MM.1S (cell line): ENCODE data around the gene TMEM204.

Experiments
- DNase-seq: peaks from one replicate; pipeline ENCODE4 v3.0.0-alpha.2; 2015
- H2AFZ ChIP-seq: fragments of 300-600 bp; sonication (generic); 2 replicates; pipeline ENCODE4 v1.6.0; 2016; ENCODE audit warnings: antibody characterized with exemption, low read length
- H3F3A ChIP-seq: fragments of 300-600 bp; sonication (generic); 2 replicates; pipeline ENCODE4 v1.6.1; 2016; ENCODE audit warnings: mild to moderate bottlenecking, antibody characterized with exemption, low read length, moderate library complexity, mixed read lengths; ENCODE audit not compliant: insufficient read depth
- H3K27ac ChIP-seq: fragments of 300-600 bp; sonication (generic); 2 replicates; pipeline ENCODE4 v1.5.1; 2016; ENCODE audit warnings: mild to moderate bottlenecking, low read length
- H3K27me3 ChIP-seq: fragments of 300-600 bp; sonication (generic); replicated peaks from 2 replicates; pipeline ENCODE4 v1.6.0; 2016; ENCODE audit warnings: low read length; ENCODE audit not compliant: insufficient read depth
- H3K36me3 ChIP-seq: fragments of 300-600 bp; sonication (generic); replicated peaks from 2 replicates; pipeline ENCODE4 v1.6.1; 2016; ENCODE audit warnings: mild to moderate bottlenecking, low read length, mixed read lengths; ENCODE audit not compliant: insufficient read depth
- H3K4me1 ChIP-seq: fragments of 300-600 bp; sonication (generic); 2 replicates; pipeline ENCODE4 v1.6.1; 2016; ENCODE audit warnings: low read length, mixed read lengths
- H3K4me2 ChIP-seq: fragments of 300-600 bp; sonication (generic); 2 replicates; pipeline ENCODE4 v1.6.0; 2016; ENCODE audit warnings: low read depth, low read length
- H3K4me3 ChIP-seq: fragments of 300-600 bp; sonication (generic); 2 replicates; pipeline ENCODE4 v1.5.1; 2016; ENCODE audit warnings: low read length, mixed read lengths
- H3K79me2 ChIP-seq: fragments of 300-600 bp; sonication (generic); 2 replicates; pipeline ENCODE4 v1.6.1; 2016; ENCODE audit warnings: mixed run types, low read length, mixed read lengths
- H3K9ac ChIP-seq: fragments of 300-600 bp; sonication (generic); 2 replicates; pipeline ENCODE4 v1.6.1; 2016; ENCODE audit warnings: low read length, mixed read lengths
- H3K9me2 ChIP-seq: fragments of 300-600 bp; sonication (generic); replicated peaks from 2 replicates; pipeline ENCODE4 v1.6.1; 2016; ENCODE audit warnings: mild to moderate bottlenecking, low read length, mixed read lengths; ENCODE audit not compliant: insufficient read depth
- H3K9me3 ChIP-seq: fragments of 300-600 bp; sonication (generic); replicated peaks from 2 replicates; pipeline ENCODE4 v1.6.1; 2016; ENCODE audit warnings: mild to moderate bottlenecking, low read length, mixed read lengths; ENCODE audit not compliant: insufficient read depth
- H4K20me1 ChIP-seq: fragments of 300-600 bp; sonication (generic); 2 replicates; pipeline ENCODE4 v1.6.1; 2016; ENCODE audit warnings: mild to moderate bottlenecking, low read length, moderate library complexity, mixed read lengths; ENCODE audit not compliant: insufficient read depth
- CTCF ChIP-seq: fragments of 300-600 bp; sonication (generic); IDR thresholded peaks from 2 replicates; pipeline ENCODE4 v1.5.1; 2016; ENCODE audit warnings: antibody characterized with exemption, low read length, mixed read lengths
- EZH2 ChIP-seq: fragments of 300-600 bp; sonication (generic); optimal IDR thresholded peaks from 2 replicates; pipeline ENCODE3; 2017; ENCODE audit warnings: low read depth, mild to moderate bottlenecking, antibody characterized with exemption, low read length, mixed read lengths
- EZH2phosphoT487 ChIP-seq: fragments of 300-600 bp; sonication (generic); IDR thresholded peaks from 2 replicates; pipeline ENCODE4 v1.6.1; 2018; ENCODE audit warnings: antibody characterized with exemption, low read length

TMEM204 gene

GRCh38 chr16:1546430-1546829, 13.0 kb downstream of the TMEM204 start:
- TF ChIP-seq EZH2phosphoT487 (no peak), CTCF (no peak), EZH2 (no peak)
- H3K9ac ChIP-seq: no peak overlapping the region
- H3K4me2 ChIP-seq: no peak overlapping the region
- H3K27me3 ChIP-seq: no peaks in the 10 kb centered on the region
- no peaks in the 10 kb centered on the region for H3K36me3 ChIP-seq
- H3K79me2 ChIP-seq: no peaks in the 10 kb centered on the region
- H3K27ac ChIP-seq: no peak overlapping the region
- no peaks in the 10 kb centered on the region for H3K9me2 ChIP-seq
- H3K4me1 ChIP-seq: peaks cover 16% of the 10 kb centered on the region
- no peak overlapping the region for H2AFZ ChIP-seq
- H4K20me1 ChIP-seq: no peaks in the 10 kb centered on the region
- no peak overlapping the region for H3K4me3 ChIP-seq
- DNase-seq: no peak
- H3F3A ChIP-seq: no peaks in the 10 kb centered on the region
- no peaks in the 10 kb centered on the region for H3K9me3 ChIP-seq

- no peak for TF ChIP-seq EZH2
- TF ChIP-seq EZH2phosphoT487: no peak
- TF ChIP-seq CTCF: no peak
- no peaks in the 10 kb centered on the region for H4K20me1 ChIP-seq
- no peaks in the 10 kb centered on the region for H3K79me2 ChIP-seq
- H3K4me3 ChIP-seq: no peak overlapping the region
- no peaks in the 10 kb centered on the region for H3K27me3 ChIP-seq
- H3K9me3 ChIP-seq: no peaks in the 10 kb centered on the region
- H3K4me2 ChIP-seq: no peak overlapping the region
- no peak overlapping the region for H3K9ac ChIP-seq
- peaks cover 16% of the 10 kb centered on the region for H3K4me1 ChIP-seq
- H3K27ac ChIP-seq: no peak overlapping the region
- no peak overlapping the region for H2AFZ ChIP-seq
- no peaks in the 10 kb centered on the region for H3K36me3 ChIP-seq
- DNase-seq: no peak
- no peaks in the 10 kb centered on the region for H3K9me2 ChIP-seq
- no peaks in the 10 kb centered on the region for H3F3A ChIP-seq
Measured at GRCh38 chr16:1548233-1548632, 14.8 kb downstream of the TMEM204 start.

- Histone ChIP-seq H3K4me3 (no peak overlapping the region), H3K9me2 (no peaks in the 10 kb centered on the region), H3F3A (no peaks in the 10 kb centered on the region), H3K79me2 (no peaks in the 10 kb centered on the region), H3K27ac (no peak overlapping the region), H3K4me1 (peaks cover 12% of the 10 kb centered on the region), H3K4me2 (no peak overlapping the region), H3K9ac (no peak overlapping the region), H3K9me3 (no peaks in the 10 kb centered on the region), H3K27me3 (no peaks in the 10 kb centered on the region), H2AFZ (no peak overlapping the region), H4K20me1 (no peaks in the 10 kb centered on the region), H3K36me3 (no peaks in the 10 kb centered on the region)
- TF ChIP-seq EZH2 (no peak), CTCF (no peak), EZH2phosphoT487 (no peak)
- DNase-seq: no peak
Measured at GRCh38 chr16:1548727-1549126, 15.3 kb downstream of the TMEM204 start.
